Mucosa of rectum (tissue), 2 donors: ENCODE measurements around the gene BNIP5.

ENCODE experiments used
- H3K27ac ChIP-seq, 2 donors: one replicate each; pipeline ENCODE4 v1.7.0; 2013; ENCODE audit warnings: inconsistent platforms in 2 of 2, low read depth in 2 of 2, low read length in 2 of 2
- H3K27me3 ChIP-seq, 2 donors: one replicate each; pipeline ENCODE4 v1.7.0; 2013; ENCODE audit warnings: low read length in 2 of 2; ENCODE audit not compliant: control insufficient read depth in 2 of 2, insufficient read depth in 2 of 2
- H3K36me3 ChIP-seq, 2 donors: one replicate each; pipeline ENCODE4 v1.7.0; 2013; ENCODE audit warnings: low read length in 2 of 2; ENCODE audit not compliant: control insufficient read depth in 2 of 2, insufficient read depth in 2 of 2
- H3K4me1 ChIP-seq, 2 donors: one replicate each; pipeline ENCODE4 v1.7.0; 2013; ENCODE audit warnings: low read length in 2 of 2, mild to moderate bottlenecking in 1 of 2; ENCODE audit not compliant: control insufficient read depth in 2 of 2, insufficient read depth in 2 of 2
- H3K4me3 ChIP-seq, 2 donors: one replicate each; pipeline ENCODE4 v1.7.0; 2013; ENCODE audit warnings: low read length in 2 of 2
- H3K9ac ChIP-seq, 2 donors: one replicate each; pipeline ENCODE4 v1.7.0; 2013; ENCODE audit warnings: low read length in 2 of 2, low read depth in 1 of 2, mild to moderate bottlenecking in 1 of 2
- H3K9me3 ChIP-seq, 2 donors: one replicate each; pipeline ENCODE4 v1.7.0; 2013; ENCODE audit warnings: low read length in 2 of 2; ENCODE audit not compliant: control insufficient read depth in 2 of 2
- donor health status: healthy.
- donor health status: Normal muscosa, but diverticular disease.

The BNIP5 gene

DNA sequence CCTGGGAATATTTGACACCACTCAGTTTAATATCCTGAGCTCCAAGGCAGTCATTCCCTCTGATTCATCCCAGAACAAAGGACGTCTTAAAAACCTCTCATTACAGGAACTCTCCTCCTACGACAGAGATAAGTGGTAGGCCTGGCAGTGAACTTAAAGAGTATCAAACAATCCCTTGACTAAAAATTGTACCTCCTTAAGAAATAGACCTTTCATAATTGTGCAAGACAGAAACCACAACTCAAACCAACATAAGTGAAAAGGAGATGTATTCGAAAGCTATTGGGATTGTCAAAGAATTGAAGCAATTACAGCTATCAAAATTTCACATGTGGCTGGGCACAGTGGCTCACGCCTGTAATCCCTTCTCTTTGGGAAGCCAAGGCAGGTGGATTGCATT is 19.1 kb upstream of the BNIP5 start:
- Histone ChIP-seq H3K27ac (no peak overlapping the region), H3K4me3 (no peak overlapping the region), H3K9ac (no peak overlapping the region), H3K27me3 (no peaks in the 10 kb centered on the region), H3K9me3 (no peaks in the 10 kb centered on the region), H3K4me1 (peaks cover 0 to 2% of the 10 kb centered on the region in 2 donors), H3K36me3 (no peaks in the 10 kb centered on the region)

DNA sequence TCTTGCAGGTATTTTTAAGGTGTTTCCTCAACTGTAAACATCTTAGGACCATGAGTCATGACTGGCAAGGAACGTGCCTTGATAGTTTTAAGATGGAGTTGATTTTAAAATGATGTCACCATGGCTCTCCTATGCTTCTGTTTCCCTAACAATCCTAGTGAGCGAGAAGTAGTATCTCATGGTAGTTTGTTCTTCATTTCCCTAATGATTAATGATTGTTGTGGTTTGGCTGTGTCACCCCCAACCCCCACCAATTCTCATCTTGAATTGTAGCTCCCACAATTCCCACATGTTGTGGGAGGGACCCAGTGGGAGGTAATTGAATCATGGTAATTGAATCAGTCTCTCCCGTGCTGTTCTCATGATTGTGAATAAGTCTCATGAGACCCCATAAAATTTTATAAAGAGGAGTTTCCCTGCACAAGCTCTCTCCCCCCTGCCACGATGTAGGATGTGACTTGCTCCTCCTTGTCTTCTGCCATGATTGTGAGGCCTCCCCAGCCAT is 16.8 kb upstream of the BNIP5 start:
- Histone ChIP-seq H3K9me3 (no peaks in the 10 kb centered on the region), H3K9ac (no peak overlapping the region), H3K27ac (no peak overlapping the region), H3K36me3 (no peaks in the 10 kb centered on the region), H3K4me1 (no peaks in the 10 kb centered on the region), H3K4me3 (no peak overlapping the region), H3K27me3 (no peaks in the 10 kb centered on the region)

DNA sequence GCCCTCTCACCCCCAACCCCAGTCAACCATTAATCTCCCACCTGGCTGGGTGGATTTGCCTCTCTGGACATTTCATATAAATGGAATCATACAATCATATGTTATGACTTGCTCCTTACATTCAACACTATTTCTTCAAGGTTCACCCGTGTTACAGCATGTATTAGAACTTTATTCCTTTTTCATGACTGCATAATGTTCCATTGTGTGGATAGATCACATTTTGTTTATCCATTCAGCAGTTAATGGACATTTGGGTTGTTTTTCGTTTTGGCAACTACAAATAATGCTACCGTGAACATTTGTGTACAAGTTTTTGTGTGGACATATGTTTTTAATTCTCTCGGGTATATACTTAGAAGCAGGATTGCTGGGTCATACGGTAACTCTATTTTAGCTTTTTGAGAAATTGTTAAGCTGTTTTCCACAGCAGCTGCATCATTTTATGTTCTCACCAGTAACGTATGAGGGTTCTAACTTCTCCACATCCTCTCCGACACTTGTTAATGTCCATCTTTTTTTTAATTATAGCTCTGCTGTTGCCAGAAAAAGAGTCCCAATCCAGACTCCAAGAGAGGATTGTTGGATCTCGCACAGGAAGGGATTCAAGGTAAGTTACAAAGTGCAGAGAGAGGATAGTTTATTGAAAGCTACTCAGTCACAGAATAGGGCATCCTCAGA is 15.9 kb upstream of the BNIP5 start:
- Histone ChIP-seq H3K36me3 (no peaks in the 10 kb centered on the region), H3K9ac (no peak overlapping the region), H3K4me1 (no peaks in the 10 kb centered on the region), H3K27ac (no peak overlapping the region), H3K27me3 (no peaks in the 10 kb centered on the region), H3K4me3 (no peak overlapping the region), H3K9me3 (no peaks in the 10 kb centered on the region)

DNA sequence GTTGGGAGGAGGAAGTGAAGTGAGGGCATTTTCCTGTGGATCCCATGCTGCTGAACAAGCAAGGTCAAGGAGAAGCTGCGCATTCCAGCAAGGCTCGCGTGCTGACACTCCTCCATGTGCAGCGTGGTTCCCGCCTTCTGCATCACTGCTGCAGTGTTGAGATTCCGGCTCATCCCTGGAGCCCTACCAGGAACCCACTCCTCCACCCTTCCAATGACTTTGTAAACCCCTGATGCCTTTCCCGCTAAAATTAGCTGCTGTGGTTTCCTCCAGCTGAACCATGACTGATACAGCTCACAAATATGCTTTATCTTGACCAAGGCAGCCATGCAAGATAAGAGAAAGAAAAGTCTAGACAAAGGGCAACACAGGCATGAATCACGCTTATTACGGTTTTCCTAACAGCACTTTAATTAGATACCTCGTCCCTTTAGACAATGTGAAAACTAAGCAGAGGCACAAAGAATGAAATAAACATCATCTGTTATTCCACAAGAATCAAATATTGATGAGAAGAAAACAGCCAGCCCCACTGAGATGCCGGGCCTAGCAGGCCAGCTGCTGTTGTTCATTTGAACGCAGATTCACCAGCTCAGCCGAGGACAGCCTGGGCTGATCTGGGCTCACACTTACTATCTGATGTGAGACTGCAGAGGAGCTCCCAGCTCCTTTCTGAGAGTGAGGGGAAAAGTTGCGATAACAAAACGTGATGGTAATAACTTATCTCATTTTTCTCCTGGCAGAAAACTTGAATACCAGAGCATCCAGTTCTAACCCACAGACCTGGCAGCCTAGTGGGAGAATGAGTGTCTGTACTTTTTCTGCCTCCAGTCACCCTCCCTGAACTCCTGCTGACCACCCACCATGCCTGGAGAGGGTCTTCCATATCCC is 14.2 kb upstream of the BNIP5 start:
- H3K27ac ChIP-seq, result no peak overlapping the region
- no peak overlapping the region for H3K4me3 ChIP-seq
- H3K4me1 ChIP-seq, result no peaks in the 10 kb centered on the region
- no peaks in the 10 kb centered on the region for H3K27me3 ChIP-seq
- H3K9me3 ChIP-seq, result no peaks in the 10 kb centered on the region
- H3K36me3 ChIP-seq, result no peaks in the 10 kb centered on the region
- no peak overlapping the region for H3K9ac ChIP-seq

DNA sequence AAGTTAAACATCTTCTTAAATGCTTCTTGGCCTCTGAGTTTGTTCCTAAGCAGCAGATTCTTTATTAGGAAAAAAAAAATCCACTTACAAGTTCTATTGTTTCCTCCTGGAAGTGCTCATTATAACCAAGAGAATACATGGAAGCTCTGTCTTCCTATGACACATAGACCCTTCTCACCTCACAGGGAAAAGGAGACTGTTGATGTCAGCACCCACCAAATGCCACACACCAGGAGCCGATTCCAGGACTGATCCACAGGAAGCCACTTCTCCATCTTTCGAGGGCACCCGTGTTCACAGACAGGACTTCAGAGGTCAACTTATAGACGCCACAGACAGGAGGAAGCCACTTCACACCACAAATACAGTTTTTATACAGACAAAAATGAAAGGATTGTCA is 13.4 kb upstream of the BNIP5 start:
- no peak overlapping the region for H3K4me3 ChIP-seq
- H3K9me3 ChIP-seq, result no peaks in the 10 kb centered on the region
- H3K27me3 ChIP-seq, result no peaks in the 10 kb centered on the region
- no peak overlapping the region for H3K9ac ChIP-seq
- no peak overlapping the region for H3K27ac ChIP-seq
- no peaks in the 10 kb centered on the region for H3K36me3 ChIP-seq
- H3K4me1 ChIP-seq, result no peaks in the 10 kb centered on the region

DNA sequence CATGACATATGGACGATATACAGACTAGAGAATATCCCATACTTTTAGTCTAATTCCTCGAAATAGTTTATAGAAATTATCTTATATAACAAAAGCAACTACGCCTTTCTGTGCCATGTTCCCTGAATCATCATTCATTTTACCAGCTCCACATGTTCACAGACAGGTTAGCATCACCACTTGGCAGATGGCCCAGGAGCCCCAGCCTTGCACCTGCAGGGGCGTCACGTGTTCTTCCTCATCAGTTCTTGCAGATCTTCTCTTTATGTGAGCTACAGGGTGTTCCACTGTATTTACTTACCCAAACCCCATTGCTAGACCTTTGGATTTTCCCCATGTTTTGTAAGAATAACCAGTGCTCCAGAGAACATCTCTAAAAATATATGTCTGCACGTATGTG is 12.6 kb upstream of the BNIP5 start:
- Histone ChIP-seq H3K27ac (no peak overlapping the region), H3K27me3 (no peaks in the 10 kb centered on the region), H3K4me3 (no peak overlapping the region), H3K9ac (no peak overlapping the region), H3K4me1 (no peaks in the 10 kb centered on the region), H3K36me3 (no peaks in the 10 kb centered on the region), H3K9me3 (no peaks in the 10 kb centered on the region)

DNA sequence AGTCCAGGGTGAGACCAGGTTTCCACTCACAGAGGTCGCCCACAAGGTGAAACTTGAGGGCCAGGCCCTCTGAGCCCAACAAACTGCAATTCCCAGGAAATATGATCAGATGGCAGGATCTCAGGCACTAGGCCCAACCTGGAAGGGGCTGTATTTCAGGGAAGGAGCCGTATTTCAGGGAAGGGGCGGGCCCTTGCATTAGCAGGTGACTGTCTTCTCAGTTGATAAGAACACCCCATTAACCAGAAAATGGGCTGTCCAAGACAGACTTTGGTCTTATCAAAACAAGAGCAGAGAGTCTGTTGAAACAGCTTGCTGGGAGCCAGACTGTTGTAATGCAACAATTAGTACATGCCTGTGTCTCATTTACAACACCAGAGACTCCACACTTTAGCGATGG is 10.9 kb upstream of the BNIP5 start:
- no peaks in the 10 kb centered on the region for H3K36me3 ChIP-seq
- no peaks in the 10 kb centered on the region for H3K4me1 ChIP-seq
- H3K4me3 ChIP-seq, result no peak overlapping the region
- no peak overlapping the region for H3K27ac ChIP-seq
- H3K27me3 ChIP-seq, result no peaks in the 10 kb centered on the region
- no peaks in the 10 kb centered on the region for H3K9me3 ChIP-seq
- H3K9ac ChIP-seq, result no peak overlapping the region

DNA sequence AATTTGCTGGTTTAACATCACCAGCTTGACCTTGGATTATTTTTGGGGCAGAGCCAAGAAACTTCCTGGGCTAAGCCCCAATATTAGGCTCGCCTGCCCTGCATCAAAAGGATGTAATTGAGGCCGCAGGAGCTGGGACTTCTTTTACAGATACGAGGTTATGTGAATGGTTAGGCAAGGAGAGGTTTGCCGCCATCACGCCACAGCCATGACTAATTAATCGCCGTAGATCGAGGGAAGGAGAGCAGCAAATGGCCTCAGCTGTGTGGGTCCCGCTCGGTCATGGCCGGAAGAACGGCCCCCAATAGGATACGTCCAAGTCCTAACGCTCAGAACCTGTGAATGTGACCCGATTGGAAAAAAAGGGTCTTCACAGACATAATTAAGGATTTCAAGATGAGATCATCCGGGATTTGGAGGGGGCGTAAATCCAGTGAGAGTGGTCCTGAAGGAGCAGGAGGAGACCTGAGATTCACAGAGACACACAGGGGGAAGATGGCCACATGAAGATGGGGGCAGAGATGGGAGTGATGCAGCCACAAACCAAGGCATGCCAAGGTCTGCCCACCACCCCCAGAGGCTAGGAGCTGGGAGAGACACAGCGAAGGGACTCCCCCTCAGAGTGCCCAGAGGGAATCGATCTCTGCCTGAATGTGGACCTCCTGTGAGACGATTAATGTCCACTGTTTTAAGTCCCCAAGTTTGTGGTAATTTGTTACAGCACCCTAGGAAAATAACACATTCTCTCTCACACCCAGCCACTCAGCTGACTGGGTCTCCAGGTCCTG is 10.0 kb upstream of the BNIP5 start:
- no peaks in the 10 kb centered on the region for H3K27me3 ChIP-seq
- no peak overlapping the region for H3K27ac ChIP-seq
- no peaks in the 10 kb centered on the region for H3K9me3 ChIP-seq
- H3K4me3 ChIP-seq, result no peak overlapping the region
- no peak overlapping the region for H3K9ac ChIP-seq
- no peaks in the 10 kb centered on the region for H3K4me1 ChIP-seq
- H3K36me3 ChIP-seq, result no peaks in the 10 kb centered on the region

DNA sequence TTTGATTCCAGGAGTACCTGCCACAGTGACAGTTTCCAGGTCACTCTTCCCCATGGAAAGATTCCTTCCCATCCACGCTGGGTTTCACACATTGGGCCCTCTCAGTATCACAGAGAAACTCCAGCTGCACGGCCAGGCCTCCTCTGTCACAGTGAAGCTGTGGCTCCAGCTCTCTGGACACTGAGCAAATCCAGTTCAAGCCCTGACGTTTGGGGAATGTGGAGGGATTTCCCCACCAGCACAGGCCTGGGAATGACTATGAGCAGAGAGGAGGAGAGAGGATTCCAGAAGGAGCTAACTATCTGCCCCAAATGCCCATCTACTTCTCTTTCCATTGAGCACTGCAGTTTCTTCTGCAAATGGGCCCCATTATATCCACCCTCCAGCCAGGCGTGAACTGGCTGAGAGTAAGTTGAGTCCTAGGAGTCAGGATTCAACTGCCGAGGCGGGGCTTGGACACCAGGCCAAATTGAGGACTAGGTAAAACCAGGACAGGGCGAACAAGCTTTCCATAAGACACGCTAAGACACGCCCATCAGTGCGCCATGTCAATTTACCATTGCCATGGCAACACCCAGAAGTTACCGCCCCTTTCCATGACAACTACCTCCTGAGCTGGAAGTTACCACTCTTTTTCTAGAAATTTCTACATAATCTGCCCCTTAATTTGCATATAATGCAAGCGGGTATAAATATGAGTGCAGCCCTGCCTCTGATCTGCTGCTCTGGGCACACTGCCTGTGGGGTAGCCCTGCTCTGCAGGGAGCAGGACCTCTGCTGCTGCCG is 9.2 kb upstream of the BNIP5 start:
- Histone ChIP-seq H3K9ac (no peak overlapping the region), H3K27me3 (no peaks in the 10 kb centered on the region), H3K27ac (no peak overlapping the region), H3K36me3 (no peaks in the 10 kb centered on the region), H3K9me3 (no peaks in the 10 kb centered on the region), H3K4me1 (peaks cover under 1% of the 10 kb centered on the region in 2 donors), H3K4me3 (no peak overlapping the region)
